Lower leg skin (tissue), 3 donors: Measurements from ENCODE around the gene KPNA3.
"Not testable (repeated sequence)": the region's sequence is repeated elsewhere in the genome, so short reads cannot be mapped to it uniquely, and the experiment has no call there.

Experiments used
- POLR2A ChIP-seq, 2 donors: fragments of 450-650 bp; IDR thresholded peaks; one replicate each; pipeline ENCODE4 v1.6.1; 2016 to 2017; ENCODE audit warnings: antibody characterized with exemption in 2 of 2, mild to moderate bottlenecking in 1 of 2, moderate library complexity in 1 of 2
- TF ChIP-seq, protein P1 (sequence below), 3 donors: fragments of 450-650 bp; IDR thresholded peaks; one replicate each; pipeline ENCODE4 v1.5.1; 2016; ENCODE audit warnings: antibody characterized with exemption in 3 of 3, mild to moderate bottlenecking in 3 of 3, moderate library complexity in 2 of 3

DNA sequence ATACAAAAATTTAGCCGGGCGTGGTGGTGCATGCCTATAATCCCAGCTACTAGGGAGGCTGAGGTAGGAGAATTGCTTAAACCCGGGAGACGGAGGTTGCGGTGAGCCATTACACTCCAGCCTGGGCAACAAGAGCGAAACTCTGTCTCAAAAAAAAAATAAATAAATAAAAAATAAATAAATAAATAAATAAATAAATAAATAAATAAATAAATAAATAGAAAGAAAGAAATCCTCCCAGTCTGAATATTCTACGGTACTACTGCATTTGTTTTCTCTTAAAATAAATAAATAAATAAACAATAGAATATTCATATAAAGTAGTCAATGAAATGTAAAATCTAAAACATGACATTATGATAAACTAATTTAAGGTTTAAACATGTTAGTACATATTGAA lies 88.2 kb downstream of the KPNA3 start:
- TF ChIP-seq, protein P1, sequence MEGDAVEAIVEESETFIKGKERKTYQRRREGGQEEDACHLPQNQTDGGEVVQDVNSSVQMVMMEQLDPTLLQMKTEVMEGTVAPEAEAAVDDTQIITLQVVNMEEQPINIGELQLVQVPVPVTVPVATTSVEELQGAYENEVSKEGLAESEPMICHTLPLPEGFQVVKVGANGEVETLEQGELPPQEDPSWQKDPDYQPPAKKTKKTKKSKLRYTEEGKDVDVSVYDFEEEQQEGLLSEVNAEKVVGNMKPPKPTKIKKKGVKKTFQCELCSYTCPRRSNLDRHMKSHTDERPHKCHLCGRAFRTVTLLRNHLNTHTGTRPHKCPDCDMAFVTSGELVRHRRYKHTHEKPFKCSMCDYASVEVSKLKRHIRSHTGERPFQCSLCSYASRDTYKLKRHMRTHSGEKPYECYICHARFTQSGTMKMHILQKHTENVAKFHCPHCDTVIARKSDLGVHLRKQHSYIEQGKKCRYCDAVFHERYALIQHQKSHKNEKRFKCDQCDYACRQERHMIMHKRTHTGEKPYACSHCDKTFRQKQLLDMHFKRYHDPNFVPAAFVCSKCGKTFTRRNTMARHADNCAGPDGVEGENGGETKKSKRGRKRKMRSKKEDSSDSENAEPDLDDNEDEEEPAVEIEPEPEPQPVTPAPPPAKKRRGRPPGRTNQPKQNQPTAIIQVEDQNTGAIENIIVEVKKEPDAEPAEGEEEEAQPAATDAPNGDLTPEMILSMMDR (IDR thresholded peaks at IDR 0.05): not testable (repeated sequence)
- not testable (repeated sequence) for TF ChIP-seq POLR2A (IDR thresholded peaks at IDR 0.05)
